Measurements from ENCODE around the gene MMP11. TPM values are rescaled to one million over a fixed set of nuclear protein-coding genes. Genes with fewer than 3 reads are reported as not detected.

The MMP11 gene
- polyA plus RNA-seq, 1 experiment = 38.1 TPM

GRCh38 chr22:23787600-23787896 is 14.9 kb downstream of the MMP11 start:
- Histone ChIP-seq H3K36me3 (ENCODE audit: control insufficient read depth, insufficient read depth, low read length) (peaks cover 8% of the 10 kb centered on the region), H3K27me3 (ENCODE audit: control insufficient read depth, insufficient read depth, low read length) (no peaks in the 10 kb centered on the region), H3K4me3 (ENCODE audit: low read depth, low read length) (peak overlapping the region; percentile 93)
- TF ChIP-seq, protein P1, sequence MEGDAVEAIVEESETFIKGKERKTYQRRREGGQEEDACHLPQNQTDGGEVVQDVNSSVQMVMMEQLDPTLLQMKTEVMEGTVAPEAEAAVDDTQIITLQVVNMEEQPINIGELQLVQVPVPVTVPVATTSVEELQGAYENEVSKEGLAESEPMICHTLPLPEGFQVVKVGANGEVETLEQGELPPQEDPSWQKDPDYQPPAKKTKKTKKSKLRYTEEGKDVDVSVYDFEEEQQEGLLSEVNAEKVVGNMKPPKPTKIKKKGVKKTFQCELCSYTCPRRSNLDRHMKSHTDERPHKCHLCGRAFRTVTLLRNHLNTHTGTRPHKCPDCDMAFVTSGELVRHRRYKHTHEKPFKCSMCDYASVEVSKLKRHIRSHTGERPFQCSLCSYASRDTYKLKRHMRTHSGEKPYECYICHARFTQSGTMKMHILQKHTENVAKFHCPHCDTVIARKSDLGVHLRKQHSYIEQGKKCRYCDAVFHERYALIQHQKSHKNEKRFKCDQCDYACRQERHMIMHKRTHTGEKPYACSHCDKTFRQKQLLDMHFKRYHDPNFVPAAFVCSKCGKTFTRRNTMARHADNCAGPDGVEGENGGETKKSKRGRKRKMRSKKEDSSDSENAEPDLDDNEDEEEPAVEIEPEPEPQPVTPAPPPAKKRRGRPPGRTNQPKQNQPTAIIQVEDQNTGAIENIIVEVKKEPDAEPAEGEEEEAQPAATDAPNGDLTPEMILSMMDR (IDR thresholded peaks at IDR 0.05; ENCODE audit: insufficient read depth, low read depth, low read length) = no peak
- DNase-seq (ENCODE audit: low read depth) = no peak
- ChIA-PET CTCF (interaction anchor here (0.7 kb wide), 1 partner anchor 60 kb away, joined by 3 read pairs; no protein-coding TSS in a partner anchor), POLR2A (interaction anchor here (0.6 kb wide), 1 partner anchor 59 kb away, joined by 3 read pairs; no protein-coding TSS in a partner anchor)

DNA sequence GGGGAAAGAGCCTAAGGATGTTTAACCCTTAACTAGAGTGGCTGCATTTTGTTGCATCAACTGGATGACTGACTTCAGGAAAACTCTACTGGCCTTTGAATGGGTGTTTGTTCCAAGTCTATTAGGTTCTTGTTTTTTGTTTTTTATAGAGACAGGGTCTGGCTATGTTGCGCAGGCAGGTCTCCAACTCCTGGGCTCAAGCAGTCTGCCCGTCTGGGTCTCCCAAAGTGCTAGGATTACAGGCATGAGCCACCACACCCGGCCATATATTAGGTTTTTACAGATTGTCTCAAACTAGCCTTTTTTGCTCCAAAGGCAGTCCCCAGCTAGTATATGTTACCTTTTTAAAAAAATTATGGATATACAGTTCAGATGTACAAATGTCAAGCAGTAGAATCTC is 15.3 kb downstream of the MMP11 start:
- TF ChIP-seq, protein P1 (IDR thresholded peaks at IDR 0.05; ENCODE audit: insufficient read depth, low read depth, low read length) = no peak
- ChIA-PET CTCF (interaction anchor here (0.7 to 1.7 kb wide), 3 partner anchors 9 to 60 kb away, joined by 3 to 4 read pairs (median 3); no protein-coding TSS in a partner anchor), POLR2A (no interaction called here)

DNA sequence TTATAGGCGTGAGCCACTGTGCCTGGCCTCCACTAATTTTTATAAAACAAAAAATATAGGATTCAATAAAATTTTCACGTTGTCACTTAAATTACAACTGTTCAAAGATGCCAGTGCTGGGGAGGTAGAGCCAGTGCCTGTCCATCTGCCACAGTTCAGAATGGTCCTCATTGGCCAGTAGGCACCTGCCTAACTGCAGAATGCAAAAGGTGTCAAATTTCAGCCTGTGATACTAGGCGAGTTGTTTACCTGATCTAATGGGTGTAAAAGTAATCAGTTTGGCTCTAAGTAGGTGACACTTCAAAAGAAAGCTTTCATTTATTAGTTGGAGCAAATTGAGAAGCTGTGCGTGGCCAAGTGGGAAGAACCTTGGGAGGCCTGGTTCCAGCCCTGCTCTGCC is 16.5 kb downstream of the MMP11 start:
- ChIA-PET CTCF (interaction anchor here (0.6 to 1.7 kb wide), 7 partner anchors 8 to 400 kb away, joined by 3 to 5 read pairs (median 4); no protein-coding TSS in a partner anchor), POLR2A (no interaction called here)
- no peak overlapping the region for H3K4me3 ChIP-seq (ENCODE audit: low read depth, low read length)
- DNase-seq (ENCODE audit: low read depth) = no peak
- peaks cover 6% of the 10 kb centered on the region for H3K36me3 ChIP-seq (ENCODE audit: control insufficient read depth, insufficient read depth, low read length)
- H3K27me3 ChIP-seq (ENCODE audit: control insufficient read depth, insufficient read depth, low read length) = no peaks in the 10 kb centered on the region
- TF ChIP-seq, protein P1 (IDR thresholded peaks at IDR 0.05; ENCODE audit: insufficient read depth, low read depth, low read length) = no peak

More for the DNA sequence above, 15.3 kb downstream of the MMP11 start:
- no peak for DNase-seq (ENCODE audit: low read depth)
- H3K36me3 ChIP-seq (ENCODE audit: control insufficient read depth, insufficient read depth, low read length) = peaks cover 6% of the 10 kb centered on the region
- peak overlapping the region; percentile 93 for H3K4me3 ChIP-seq (ENCODE audit: low read depth, low read length)
- H3K27me3 ChIP-seq (ENCODE audit: control insufficient read depth, insufficient read depth, low read length) = no peaks in the 10 kb centered on the region

DNA sequence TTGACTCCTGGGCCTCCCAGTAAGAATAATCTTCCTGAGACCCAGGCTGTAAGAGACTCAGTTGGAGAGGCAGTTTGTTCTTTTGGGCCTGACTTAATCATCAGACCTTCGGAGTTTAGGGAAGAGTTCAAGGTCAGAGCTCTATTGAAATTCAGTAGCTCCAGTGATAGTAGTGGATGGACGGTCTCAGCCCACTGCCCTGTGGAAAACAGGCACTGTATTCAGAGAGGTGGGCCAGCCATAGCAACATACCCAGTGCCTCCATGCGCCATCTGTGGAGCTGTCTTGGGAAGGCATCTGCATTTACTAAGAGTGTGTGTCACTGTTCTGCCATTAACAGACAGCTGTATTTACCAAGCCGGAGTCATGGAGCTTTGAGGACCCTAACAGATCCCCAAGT is 17.0 kb downstream of the MMP11 start:
- H3K36me3 ChIP-seq (ENCODE audit: control insufficient read depth, insufficient read depth, low read length) = peaks cover 6% of the 10 kb centered on the region
- ChIA-PET POLR2A (no interaction called here), CTCF (interaction anchor here (0.9 to 1.7 kb wide), 6 partner anchors 7 to 400 kb away, joined by 3 to 5 read pairs (median 4); no protein-coding TSS in a partner anchor)
- H3K4me3 ChIP-seq (ENCODE audit: low read depth, low read length) = no peak overlapping the region
- no peak for DNase-seq (ENCODE audit: low read depth)
- TF ChIP-seq, protein P1 (IDR thresholded peaks at IDR 0.05; ENCODE audit: insufficient read depth, low read depth, low read length) = peak; percentile 24; the same call in 1 of the 2 replicates
- no peaks in the 10 kb centered on the region for H3K27me3 ChIP-seq (ENCODE audit: control insufficient read depth, insufficient read depth, low read length)

DNA sequence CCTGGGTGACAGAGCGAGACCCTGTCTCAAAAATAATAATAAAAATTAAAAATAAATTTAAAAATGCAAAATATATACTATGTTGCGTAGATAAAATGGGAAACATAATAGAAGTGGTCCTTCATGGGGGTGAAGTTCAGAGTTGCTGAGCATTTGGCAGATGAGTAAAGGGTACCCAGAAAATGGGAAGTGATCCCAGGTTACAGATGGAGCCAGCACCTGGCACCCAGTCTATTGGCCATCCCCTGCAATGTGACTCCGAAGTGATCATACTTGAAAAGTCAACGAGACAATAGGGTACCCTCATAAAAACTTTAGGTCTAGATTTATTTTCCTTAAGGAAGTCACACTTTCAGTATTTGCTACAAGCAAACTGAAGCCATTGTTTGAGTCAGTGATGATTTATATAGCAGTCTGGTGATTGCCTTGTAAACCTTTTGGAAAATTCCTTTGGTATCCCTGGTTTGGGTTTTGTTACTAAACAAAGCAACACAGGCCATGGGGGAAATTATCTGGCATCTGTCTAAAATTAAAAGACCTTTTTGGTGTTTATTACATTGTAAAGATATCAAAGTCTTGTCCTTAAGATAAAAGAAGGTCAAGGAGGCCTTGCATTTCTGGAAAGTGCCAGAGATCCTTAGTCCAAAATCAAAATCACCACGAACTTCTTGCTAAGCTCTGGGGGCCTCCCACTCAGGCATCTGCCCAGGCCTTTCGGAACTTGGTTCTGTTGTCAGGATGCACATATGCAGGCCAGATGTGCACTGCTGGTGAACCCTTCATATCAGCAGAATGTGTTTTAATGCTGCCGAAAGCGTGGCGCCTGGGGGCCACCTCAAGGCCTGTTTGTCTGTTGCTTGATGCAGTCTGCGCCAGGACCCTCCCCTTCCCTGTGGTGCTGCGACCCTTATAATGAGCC is 18.4 kb downstream of the MMP11 start:
- TF ChIP-seq, protein P1 (IDR thresholded peaks at IDR 0.05; ENCODE audit: insufficient read depth, low read depth, low read length) = no peak
- Histone ChIP-seq H3K36me3 (ENCODE audit: control insufficient read depth, insufficient read depth, low read length) (peaks cover 6% of the 10 kb centered on the region), H3K27me3 (ENCODE audit: control insufficient read depth, insufficient read depth, low read length) (no peaks in the 10 kb centered on the region), H3K4me3 (ENCODE audit: low read depth, low read length) (no peak overlapping the region)
- peak; percentile 86 for DNase-seq (ENCODE audit: low read depth)
- ChIA-PET CTCF (interaction anchor here (1.4 kb wide), 1 partner anchor 23 kb away, joined by 3 read pairs; the partner anchor contains the start of gene CHCHD10), POLR2A (interaction anchor here (0.6 kb wide), 1 partner anchor 67 kb away, joined by 4 read pairs; the partner anchor contains the start of gene SLC2A11)

All from BJ (cell line).